Fibroblast of the aortic adventitia (primary cell): ENCODE results near the gene MYOCOS. TPM values are rescaled to one million over a fixed set of nuclear protein-coding genes. Genes with fewer than 3 reads are reported as not detected.
"Not testable (repeated sequence)": the region's sequence is repeated elsewhere in the genome, so short reads cannot be mapped to it uniquely, and the experiment has no call there.

Source experiments
- DNase-seq: peaks from one replicate; pipeline ENCODE4 v3.0.0-alpha.2; 2010; ENCODE audit warnings: low read depth
- H3K4me3 ChIP-seq: 2 replicates; pipeline ENCODE4 v1.5.1; 2011; ENCODE audit warnings: low read depth, mild to moderate bottlenecking, control low read depth, low read length, moderate library complexity
- CTCF ChIP-seq: IDR thresholded peaks from 2 replicates; pipeline ENCODE4 v1.5.1; 2011; ENCODE audit warnings: mild to moderate bottlenecking, low read length, control low read depth, inconsistent platforms; ENCODE audit not compliant: insufficient read depth
- total RNA-seq: library from RNA; depleted of rRNA; stranded (reverse); fragments of >200 nt; gene quantifications from 2 replicates; pipeline ENCODE4 v1.2.3, GENCODE V29; 2012; ENCODE audit warnings: low replicate concordance

Gene MYOCOS
- total RNA-seq, 1 donor, result not detected

GRCh38 chr1:171588230-171588629 is 33.8 kb upstream of the MYOCOS start:
- no peak for DNase-seq
- TF ChIP-seq CTCF, result no peak

GRCh38 chr1:171590022-171590421 is 32.0 kb upstream of the MYOCOS start:
- TF ChIP-seq CTCF, result no peak
- no peak overlapping the region for H3K4me3 ChIP-seq
- peak; percentile 39 for DNase-seq

More at GRCh38 chr1:171588230-171588629, 33.8 kb upstream of the MYOCOS start:
- no peak overlapping the region for H3K4me3 ChIP-seq

- no peak for TF ChIP-seq CTCF
- peak; percentile 26 for DNase-seq
- no peak overlapping the region for H3K4me3 ChIP-seq
Measured at GRCh38 chr1:171595324-171595723, 26.7 kb upstream of the MYOCOS start.

GRCh38 chr1:171596119-171596518 is 25.9 kb upstream of the MYOCOS start:
- no peak for DNase-seq
- no peak overlapping the region for H3K4me3 ChIP-seq
- no peak for TF ChIP-seq CTCF

GRCh38 chr1:171596705-171597104 is 25.3 kb upstream of the MYOCOS start:
- no peak for TF ChIP-seq CTCF
- DNase-seq, result no peak
- no peak overlapping the region for H3K4me3 ChIP-seq

- no peak for DNase-seq
- no peak overlapping the region for H3K4me3 ChIP-seq
- TF ChIP-seq CTCF, result no peak
Measured at GRCh38 chr1:171597203-171597602, 24.8 kb upstream of the MYOCOS start.

GRCh38 chr1:171600310-171600709 is 21.7 kb upstream of the MYOCOS start:
- not testable (repeated sequence) for DNase-seq, H3K4me3 ChIP-seq

GRCh38 chr1:171600862-171601261 is 21.2 kb upstream of the MYOCOS start:
- DNase-seq, result no peak
- no peak overlapping the region for H3K4me3 ChIP-seq
- no peak for TF ChIP-seq CTCF

- not testable (repeated sequence) for DNase-seq, H3K4me3 ChIP-seq
Measured at GRCh38 chr1:171603042-171603441, 19.0 kb upstream of the MYOCOS start.
